HL-60 (cell line): ENCODE measurements around the gene PTPRN2.

Source experiments
- DNase-seq, 2 experiments: peaks; one replicate each; pipeline ENCODE4 v3.0.0-alpha.2; 2010 to 2020; ENCODE audit warnings: low read depth in 1 of 2, low spot score in 1 of 2
- H3K27ac ChIP-seq: fragments of 250-450 bp; sonication (Bioruptor Pico); replicated peaks from 2 replicates; pipeline ENCODE4 v1.5.1; 2020; ENCODE audit warnings: mild to moderate bottlenecking, moderate library complexity
- H3K27me3 ChIP-seq: fragments of 250-450 bp; sonication (Bioruptor Pico); 2 replicates; pipeline ENCODE4 v1.5.1; 2021; ENCODE audit warnings: mild to moderate bottlenecking, moderate library complexity; ENCODE audit not compliant: insufficient read depth, poor library complexity, severe bottlenecking
- H3K4me3 ChIP-seq: replicated peaks from 2 replicates; pipeline ENCODE4 v1.5.1; 2011; ENCODE audit warnings: mild to moderate bottlenecking, control low read depth, low read length; ENCODE audit not compliant: insufficient read depth
- GABPA ChIP-seq: IDR thresholded peaks from 2 replicates; pipeline ENCODE4 v1.6.1; 2012; ENCODE audit warnings: low read depth
- POLR2AphosphoS5 ChIP-seq: IDR thresholded peaks from 2 replicates; pipeline ENCODE4 v1.6.1; 2012; ENCODE audit warnings: low read depth
- SPI1 ChIP-seq: IDR thresholded peaks from 2 replicates; pipeline ENCODE4 v1.6.1; 2012; ENCODE audit warnings: low read depth, mild to moderate bottlenecking, borderline replicate concordance
- TF ChIP-seq, protein P1 (sequence below): IDR thresholded peaks from 2 replicates; pipeline ENCODE4 v1.6.1; 2012; ENCODE audit warnings: low read depth; ENCODE audit not compliant: insufficient replicate concordance
- TF ChIP-seq, protein P2 (sequence below): IDR thresholded peaks from one replicate; pipeline ENCODE4 v1.5.1; 2011; ENCODE audit warnings: low read length, control low read depth, inconsistent platforms; ENCODE audit not compliant: insufficient read depth

Gene PTPRN2

DNA sequence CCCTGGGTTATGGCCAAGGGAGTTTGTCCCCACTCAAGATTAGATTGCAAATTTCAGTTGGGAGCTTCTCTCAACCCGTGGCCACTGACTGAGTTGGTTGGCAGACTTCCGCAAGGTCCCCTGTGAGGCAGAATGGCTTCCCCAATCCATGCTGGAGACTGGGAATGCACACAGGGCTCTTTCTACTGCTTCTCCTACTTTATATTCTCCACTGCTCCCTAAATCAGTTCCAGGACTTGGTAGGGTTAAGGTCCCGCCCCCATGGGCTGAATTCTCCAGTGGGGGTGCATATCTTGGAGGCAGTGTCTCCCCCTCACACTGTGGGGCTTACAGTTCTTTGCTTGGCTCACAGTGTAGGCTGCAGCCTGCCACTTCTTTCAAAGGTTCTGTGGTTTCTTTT, 404.2 kb downstream of the PTPRN2 start:
- DNase-seq = no peak
- Histone ChIP-seq H3K27me3 (no peaks in the 10 kb centered on the region), H3K4me3 (no peak overlapping the region), H3K27ac (no peak overlapping the region)
- TF ChIP-seq, protein P1, sequence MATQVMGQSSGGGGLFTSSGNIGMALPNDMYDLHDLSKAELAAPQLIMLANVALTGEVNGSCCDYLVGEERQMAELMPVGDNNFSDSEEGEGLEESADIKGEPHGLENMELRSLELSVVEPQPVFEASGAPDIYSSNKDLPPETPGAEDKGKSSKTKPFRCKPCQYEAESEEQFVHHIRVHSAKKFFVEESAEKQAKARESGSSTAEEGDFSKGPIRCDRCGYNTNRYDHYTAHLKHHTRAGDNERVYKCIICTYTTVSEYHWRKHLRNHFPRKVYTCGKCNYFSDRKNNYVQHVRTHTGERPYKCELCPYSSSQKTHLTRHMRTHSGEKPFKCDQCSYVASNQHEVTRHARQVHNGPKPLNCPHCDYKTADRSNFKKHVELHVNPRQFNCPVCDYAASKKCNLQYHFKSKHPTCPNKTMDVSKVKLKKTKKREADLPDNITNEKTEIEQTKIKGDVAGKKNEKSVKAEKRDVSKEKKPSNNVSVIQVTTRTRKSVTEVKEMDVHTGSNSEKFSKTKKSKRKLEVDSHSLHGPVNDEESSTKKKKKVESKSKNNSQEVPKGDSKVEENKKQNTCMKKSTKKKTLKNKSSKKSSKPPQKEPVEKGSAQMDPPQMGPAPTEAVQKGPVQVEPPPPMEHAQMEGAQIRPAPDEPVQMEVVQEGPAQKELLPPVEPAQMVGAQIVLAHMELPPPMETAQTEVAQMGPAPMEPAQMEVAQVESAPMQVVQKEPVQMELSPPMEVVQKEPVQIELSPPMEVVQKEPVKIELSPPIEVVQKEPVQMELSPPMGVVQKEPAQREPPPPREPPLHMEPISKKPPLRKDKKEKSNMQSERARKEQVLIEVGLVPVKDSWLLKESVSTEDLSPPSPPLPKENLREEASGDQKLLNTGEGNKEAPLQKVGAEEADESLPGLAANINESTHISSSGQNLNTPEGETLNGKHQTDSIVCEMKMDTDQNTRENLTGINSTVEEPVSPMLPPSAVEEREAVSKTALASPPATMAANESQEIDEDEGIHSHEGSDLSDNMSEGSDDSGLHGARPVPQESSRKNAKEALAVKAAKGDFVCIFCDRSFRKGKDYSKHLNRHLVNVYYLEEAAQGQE = no peak
- TF ChIP-seq GABPA (no peak), SPI1 (no peak), POLR2AphosphoS5 (no peak)
- TF ChIP-seq, protein P2, sequence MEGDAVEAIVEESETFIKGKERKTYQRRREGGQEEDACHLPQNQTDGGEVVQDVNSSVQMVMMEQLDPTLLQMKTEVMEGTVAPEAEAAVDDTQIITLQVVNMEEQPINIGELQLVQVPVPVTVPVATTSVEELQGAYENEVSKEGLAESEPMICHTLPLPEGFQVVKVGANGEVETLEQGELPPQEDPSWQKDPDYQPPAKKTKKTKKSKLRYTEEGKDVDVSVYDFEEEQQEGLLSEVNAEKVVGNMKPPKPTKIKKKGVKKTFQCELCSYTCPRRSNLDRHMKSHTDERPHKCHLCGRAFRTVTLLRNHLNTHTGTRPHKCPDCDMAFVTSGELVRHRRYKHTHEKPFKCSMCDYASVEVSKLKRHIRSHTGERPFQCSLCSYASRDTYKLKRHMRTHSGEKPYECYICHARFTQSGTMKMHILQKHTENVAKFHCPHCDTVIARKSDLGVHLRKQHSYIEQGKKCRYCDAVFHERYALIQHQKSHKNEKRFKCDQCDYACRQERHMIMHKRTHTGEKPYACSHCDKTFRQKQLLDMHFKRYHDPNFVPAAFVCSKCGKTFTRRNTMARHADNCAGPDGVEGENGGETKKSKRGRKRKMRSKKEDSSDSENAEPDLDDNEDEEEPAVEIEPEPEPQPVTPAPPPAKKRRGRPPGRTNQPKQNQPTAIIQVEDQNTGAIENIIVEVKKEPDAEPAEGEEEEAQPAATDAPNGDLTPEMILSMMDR = no peak

GRCh38 chr7:158176561-158177173, 411.0 kb downstream of the PTPRN2 start:
- no peak overlapping the region for H3K27ac ChIP-seq
- no peaks in the 10 kb centered on the region for H3K27me3 ChIP-seq
- H3K4me3 ChIP-seq = no peak overlapping the region
- no peak for TF ChIP-seq GABPA
- TF ChIP-seq SPI1 = no peak
- TF ChIP-seq, protein P1 = no peak
- TF ChIP-seq POLR2AphosphoS5 = no peak
- TF ChIP-seq, protein P2 = no peak
- DNase-seq = no peak

GRCh38 chr7:158175779-158176178, 411.8 kb downstream of the PTPRN2 start:
- H3K27me3 ChIP-seq = no peaks in the 10 kb centered on the region
- no peak for DNase-seq
- TF ChIP-seq SPI1 = no peak
- no peak for TF ChIP-seq GABPA
- no peak for TF ChIP-seq POLR2AphosphoS5
- TF ChIP-seq, protein P1 = no peak
- TF ChIP-seq, protein P2 = no peak
- no peak overlapping the region for H3K27ac ChIP-seq
- no peak overlapping the region for H3K4me3 ChIP-seq
